ENCODE results near the gene SLFN12L. TPM values are rescaled to one million over a fixed set of nuclear protein-coding genes. Genes with fewer than 3 reads are reported as not detected.
A peak's percentile ranks its signal among the peaks of the same experiment; 100 is the strongest.
"Not testable (repeated sequence)": the region's sequence is repeated elsewhere in the genome, so short reads cannot be mapped to it uniquely, and the experiment has no call there.

The SLFN12L gene
- total and polyA plus RNA-seq, 9 donors: 0.23 to 1.2 (median 0.79) TPM

DNA sequence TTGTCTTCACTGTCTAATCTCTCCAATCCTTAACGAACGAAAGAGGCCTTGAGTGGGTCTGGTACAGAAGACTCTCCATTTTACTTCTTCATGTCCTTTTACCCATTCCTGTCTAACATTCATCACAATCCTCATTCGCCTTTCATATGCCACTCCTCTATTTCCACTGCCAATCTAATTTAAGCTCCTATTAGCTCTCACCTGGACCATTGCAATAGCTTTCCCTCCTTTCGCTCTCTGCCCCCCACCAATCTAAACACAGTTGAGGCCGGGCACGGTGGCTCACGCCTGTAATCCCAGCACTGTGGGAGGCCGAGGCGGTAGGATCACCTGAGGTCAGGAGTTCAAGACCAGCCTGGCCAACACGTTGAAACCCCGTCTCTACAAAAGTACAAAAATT is 29.5 kb upstream of the SLFN12L start:
- peak overlapping the region; percentile 62 for H3K4me3 ChIP-seq
- H3K4me1 ChIP-seq (ENCODE audit: insufficient read depth): peaks cover 5% of the 10 kb centered on the region
- H3K9me3 ChIP-seq: no peaks in the 10 kb centered on the region
- TF ChIP-seq POLR2A (IDR thresholded peaks at IDR 0.05): no peak
- TF ChIP-seq EP300 (IDR thresholded peaks at IDR 0.05): no peak
- TF ChIP-seq, protein P1, sequence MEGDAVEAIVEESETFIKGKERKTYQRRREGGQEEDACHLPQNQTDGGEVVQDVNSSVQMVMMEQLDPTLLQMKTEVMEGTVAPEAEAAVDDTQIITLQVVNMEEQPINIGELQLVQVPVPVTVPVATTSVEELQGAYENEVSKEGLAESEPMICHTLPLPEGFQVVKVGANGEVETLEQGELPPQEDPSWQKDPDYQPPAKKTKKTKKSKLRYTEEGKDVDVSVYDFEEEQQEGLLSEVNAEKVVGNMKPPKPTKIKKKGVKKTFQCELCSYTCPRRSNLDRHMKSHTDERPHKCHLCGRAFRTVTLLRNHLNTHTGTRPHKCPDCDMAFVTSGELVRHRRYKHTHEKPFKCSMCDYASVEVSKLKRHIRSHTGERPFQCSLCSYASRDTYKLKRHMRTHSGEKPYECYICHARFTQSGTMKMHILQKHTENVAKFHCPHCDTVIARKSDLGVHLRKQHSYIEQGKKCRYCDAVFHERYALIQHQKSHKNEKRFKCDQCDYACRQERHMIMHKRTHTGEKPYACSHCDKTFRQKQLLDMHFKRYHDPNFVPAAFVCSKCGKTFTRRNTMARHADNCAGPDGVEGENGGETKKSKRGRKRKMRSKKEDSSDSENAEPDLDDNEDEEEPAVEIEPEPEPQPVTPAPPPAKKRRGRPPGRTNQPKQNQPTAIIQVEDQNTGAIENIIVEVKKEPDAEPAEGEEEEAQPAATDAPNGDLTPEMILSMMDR (IDR thresholded peaks at IDR 0.05): no peak
- no peaks in the 10 kb centered on the region for H3K27me3 ChIP-seq
- intact Hi-C loops (cut with DNase I): no loop called here
- DNase-seq: peak in 1 of 5 donors; percentile 14
- 58 to 74% (median 58%) methylated on average over 11 of the region's 11 CpGs for WGBS, 3 donors
- H3K36me3 ChIP-seq: no peaks in the 10 kb centered on the region
- H3K27ac ChIP-seq: no peak overlapping the region

DNA sequence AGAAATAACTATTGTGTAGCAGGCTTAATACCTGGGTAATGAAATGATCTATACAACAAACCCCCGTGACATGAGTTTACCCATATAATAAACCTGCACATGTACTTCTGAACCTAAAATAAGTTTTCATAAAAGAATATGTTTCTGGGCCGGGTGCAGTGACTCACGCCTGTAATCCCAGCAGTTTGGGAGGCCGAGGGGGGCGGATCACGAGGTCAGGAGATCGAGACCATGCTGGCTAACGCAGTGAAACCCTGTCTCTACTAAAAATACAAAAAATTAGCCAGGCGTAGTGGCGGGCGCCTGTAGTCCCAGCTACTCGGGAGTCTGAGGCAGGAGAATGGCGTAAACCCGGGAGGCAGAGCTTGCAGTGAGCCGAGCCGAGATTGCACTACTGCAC is 25.7 kb upstream of the SLFN12L start:
- intact Hi-C loops (cut with DNase I); H3K36me3 ChIP-seq; H3K27ac ChIP-seq; H3K9me3 ChIP-seq; H3K27me3 ChIP-seq; DNase-seq; H3K4me1 ChIP-seq (ENCODE audit: insufficient read depth); H3K4me3 ChIP-seq: not testable (repeated sequence)
- WGBS, 3 donors: 77 to 79% (median 78%) methylated on average over 16 of the region's 16 CpGs

DNA sequence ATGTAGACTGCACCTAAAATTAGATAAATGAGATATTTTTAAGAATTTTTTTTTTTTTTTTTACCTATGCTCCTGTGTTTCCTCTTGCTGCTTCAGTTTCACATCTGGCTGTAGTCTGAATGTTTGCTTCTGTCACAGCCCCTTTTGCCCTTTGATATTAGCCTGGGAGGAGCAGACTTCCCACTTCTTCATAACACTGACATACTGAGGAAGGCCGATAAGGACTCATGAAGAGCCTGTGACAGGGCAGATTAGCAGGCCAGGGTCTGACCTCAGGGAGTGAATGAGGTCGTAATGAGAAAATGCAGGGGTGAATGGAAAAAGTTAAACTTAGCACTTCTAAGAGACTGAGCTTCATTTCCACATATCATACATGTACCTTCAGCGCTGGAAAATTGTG is 23.2 kb upstream of the SLFN12L start, which contains the start of gene SLFN14:
SLFN14 (minus strand) TSS at position 117 of the 400 bp plus-strand sequence. CDS start 2,757 bp downstream, outside the sequence.
- WGBS, 3 donors: 52 to 57% (median 56%) methylated on average over 3 of the region's 3 CpGs
- Histone ChIP-seq H3K4me1 (ENCODE audit: insufficient read depth) (no peaks in the 10 kb centered on the region), H3K4me3 (no peak within 1 kb of the TSS), H3K27ac (no peak within 1 kb of the TSS), H3K27me3 (no peaks in the 10 kb centered on the region), H3K9me3 (no peaks in the 10 kb centered on the region), H3K36me3 (no peaks in the 10 kb centered on the region)
- no peak for TF ChIP-seq POLR2A (IDR thresholded peaks at IDR 0.05)
- TF ChIP-seq, protein P1 (IDR thresholded peaks at IDR 0.05): no peak
- TF ChIP-seq EP300 (IDR thresholded peaks at IDR 0.05): no peak
- DNase-seq: no peak
- intact Hi-C loops (cut with DNase I): no loop called here

DNA sequence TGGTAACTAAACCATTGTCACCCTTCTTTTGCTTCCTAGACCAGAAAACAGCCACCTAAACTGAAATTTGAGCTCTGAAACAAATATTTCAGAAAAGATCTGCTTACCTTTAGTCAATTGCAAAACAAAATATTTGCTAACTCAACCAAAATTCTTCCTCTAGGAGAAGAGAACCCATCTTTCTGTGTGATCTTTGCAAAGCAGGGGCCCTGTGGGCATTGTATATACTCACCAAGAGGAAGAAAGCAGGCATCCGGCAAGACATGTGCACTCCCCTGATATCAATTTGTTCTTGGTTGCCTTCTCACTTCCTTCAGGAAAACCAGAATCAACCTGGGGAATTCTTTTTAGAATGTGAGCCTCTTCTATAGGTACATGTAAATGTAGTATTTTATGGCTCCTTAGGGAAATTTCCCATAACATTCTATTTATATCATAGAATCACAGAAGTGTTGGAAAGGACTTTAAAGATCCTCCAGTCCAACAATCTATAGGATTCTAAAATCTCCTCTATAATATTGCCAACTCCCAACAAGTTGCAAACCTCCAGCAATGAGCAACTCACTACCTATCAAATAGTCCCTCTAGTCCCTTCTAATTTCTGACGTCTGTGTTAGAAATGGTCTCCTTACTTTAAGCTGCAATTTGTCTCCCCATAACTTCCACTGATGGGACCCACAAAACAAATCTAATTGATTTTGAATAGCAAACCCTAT is 22.2 kb upstream of the SLFN12L start:
- WGBS, 3 donors: 59 to 73% (median 70%) methylated on average over 2 of the region's 2 CpGs
- Histone ChIP-seq H3K4me3 (no peak overlapping the region), H3K27ac (no peak overlapping the region), H3K4me1 (ENCODE audit: insufficient read depth) (no peaks in the 10 kb centered on the region), H3K9me3 (no peaks in the 10 kb centered on the region), H3K36me3 (no peaks in the 10 kb centered on the region), H3K27me3 (no peaks in the 10 kb centered on the region)
- no peak for TF ChIP-seq EP300 (IDR thresholded peaks at IDR 0.05)
- no peak for TF ChIP-seq POLR2A (IDR thresholded peaks at IDR 0.05)
- TF ChIP-seq, protein P1 (IDR thresholded peaks at IDR 0.05): no peak
- no peak for DNase-seq
- intact Hi-C loops (cut with DNase I): no loop called here

DNA sequence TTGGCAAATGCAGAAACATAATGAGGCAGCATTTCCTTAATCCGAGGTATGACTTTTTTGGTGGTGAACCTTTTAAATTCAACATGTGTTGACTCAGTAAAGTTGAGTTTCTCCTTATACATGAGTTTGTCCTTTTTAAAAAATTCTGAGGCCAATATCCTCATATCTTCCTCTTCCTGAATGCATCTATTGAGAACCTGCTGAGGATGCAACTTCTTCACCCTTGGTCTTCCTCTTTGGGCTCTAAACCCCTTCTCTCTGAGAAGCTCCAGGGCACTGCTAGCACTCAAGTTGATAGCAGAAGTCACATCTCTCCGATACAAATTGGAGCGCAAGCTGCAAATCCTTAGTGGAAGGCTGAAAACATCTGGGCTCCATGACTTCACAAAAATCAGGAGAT is 19.9 kb upstream of the SLFN12L start:
- H3K4me1 ChIP-seq (ENCODE audit: insufficient read depth): no peaks in the 10 kb centered on the region
- no peaks in the 10 kb centered on the region for H3K27me3 ChIP-seq
- no peak overlapping the region for H3K4me3 ChIP-seq
- intact Hi-C loops (cut with DNase I): no loop called here
- WGBS, 3 donors: 79 to 91% (median 83%) methylated on average over 3 of the region's 3 CpGs
- H3K27ac ChIP-seq: no peak overlapping the region
- TF ChIP-seq EP300 (IDR thresholded peaks at IDR 0.05): no peak
- TF ChIP-seq, protein P1 (IDR thresholded peaks at IDR 0.05): no peak
- no peak for TF ChIP-seq POLR2A (IDR thresholded peaks at IDR 0.05)
- DNase-seq: no peak
- no peaks in the 10 kb centered on the region for H3K36me3 ChIP-seq
- H3K9me3 ChIP-seq: no peaks in the 10 kb centered on the region

Data from ovary (tissue), 9 donors.